ENCODE data around the gene PKD1L1.
"Not testable (repeated sequence)": the region's sequence is repeated elsewhere in the genome, so short reads cannot be mapped to it uniquely, and the experiment has no call there.

Gene PKD1L1

DNA sequence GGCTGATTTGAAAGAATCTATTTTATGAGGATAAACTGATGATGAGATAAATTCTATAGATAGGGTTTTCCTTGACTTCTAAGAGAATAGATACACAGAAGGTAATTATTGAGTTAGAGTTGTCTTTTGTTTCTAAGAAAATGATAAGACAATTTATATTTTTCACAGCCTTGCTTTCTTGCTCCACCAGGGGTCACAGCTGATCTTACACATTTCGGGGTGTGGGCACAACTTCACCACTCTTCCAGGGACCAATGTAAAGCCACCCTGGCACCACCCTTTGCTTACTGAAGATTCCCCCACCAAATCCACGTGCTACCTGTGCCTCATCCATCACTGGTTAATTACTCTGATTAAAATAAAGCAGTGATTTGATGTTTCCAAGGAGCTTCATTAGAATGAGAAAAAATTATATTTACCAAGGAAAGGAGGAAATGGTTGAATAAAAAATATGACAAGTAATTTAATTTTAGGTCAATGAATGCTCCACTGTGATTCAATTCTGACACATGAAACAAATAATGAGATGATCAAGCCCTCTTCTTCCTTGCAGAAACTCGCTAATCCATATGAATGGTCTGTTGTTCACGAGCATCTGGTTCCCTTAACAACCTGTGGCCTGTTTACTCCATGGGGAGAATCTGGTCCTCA, 189.1 kb downstream of the PKD1L1 start:
- DNase-seq, result no peak

GRCh38 chr7:47758546-47758945, 189.7 kb downstream of the PKD1L1 start:
- no peak for DNase-seq

DNA sequence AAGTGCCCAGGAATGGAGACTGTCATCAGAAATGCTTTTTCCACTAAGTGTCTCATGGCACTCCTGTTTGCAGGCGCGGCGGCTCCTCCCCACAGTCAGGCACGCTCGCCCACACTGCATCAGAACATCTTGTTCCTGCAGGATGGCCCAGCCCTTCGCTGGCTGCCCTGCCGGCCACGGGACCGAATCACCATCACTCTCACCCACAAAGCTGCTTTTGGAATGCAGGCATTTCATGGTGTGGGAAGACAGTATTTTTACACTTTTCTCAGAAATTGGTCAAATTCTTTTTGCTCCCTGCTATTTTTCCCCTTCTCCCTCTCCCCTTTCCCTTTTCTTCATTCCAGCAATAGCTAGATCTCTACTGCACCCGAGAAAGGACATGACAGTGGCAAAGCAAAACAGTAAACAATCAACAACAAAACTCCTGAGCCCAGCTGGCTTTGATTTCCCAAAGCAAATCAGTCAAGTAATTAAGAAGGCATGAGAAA, 190.3 kb downstream of the PKD1L1 start:
- DNase-seq, result no peak

- DNase-seq, result no peak
These were observed 191.6 kb downstream of the PKD1L1 start for GRCh38 chr7:47756636-47757035.

DNA sequence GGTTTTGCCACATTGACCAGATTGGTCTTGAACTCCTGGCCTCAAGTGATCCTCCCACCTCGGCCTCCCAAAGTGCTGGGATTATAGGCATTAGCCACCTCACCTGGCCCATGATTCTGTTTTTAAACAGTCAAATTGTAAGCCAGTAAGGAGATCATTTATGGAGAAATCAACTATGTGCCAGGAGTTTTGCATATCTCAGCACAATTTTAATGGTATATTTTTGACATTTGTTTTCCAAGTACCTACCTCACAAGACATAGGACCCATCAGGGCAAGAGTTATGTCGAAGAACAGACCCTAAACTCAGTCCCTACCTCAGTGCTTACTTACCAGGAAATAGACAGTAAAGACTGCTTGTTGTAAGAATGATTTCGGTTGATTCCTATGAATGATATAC, 193.0 kb downstream of the PKD1L1 start:
- DNase-seq, result no peak

- DNase-seq, result not testable (repeated sequence)
These were observed 196.5 kb downstream of the PKD1L1 start for GRCh38 chr7:47751724-47752123.

- DNase-seq, result no peak
These were observed 197.2 kb downstream of the PKD1L1 start for GRCh38 chr7:47751043-47751442.

GRCh38 chr7:47748041-47748440, 200.2 kb downstream of the PKD1L1 start:
- no peak for DNase-seq

DNA sequence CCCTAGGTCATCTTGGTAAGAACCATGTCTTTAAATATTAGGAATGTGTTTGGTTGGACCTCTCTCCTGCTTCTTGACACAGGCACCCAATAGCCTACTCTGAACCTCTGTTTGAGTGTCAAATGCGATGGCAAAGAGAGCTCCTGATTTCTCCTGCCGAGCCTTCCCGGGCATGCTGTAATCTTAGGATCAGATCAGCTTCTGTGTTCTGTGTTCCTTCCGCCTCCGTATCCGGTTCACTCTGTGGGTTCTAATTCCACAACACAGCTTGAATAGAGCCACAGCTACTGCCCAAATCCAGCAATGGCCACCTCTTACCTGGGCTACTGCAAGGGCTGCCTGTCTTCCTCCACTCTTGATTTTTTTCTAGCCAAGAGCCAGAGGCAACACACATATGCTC, 201.1 kb downstream of the PKD1L1 start:
- no peak for DNase-seq

- DNase-seq, result no peak
These were observed 201.8 kb downstream of the PKD1L1 start for GRCh38 chr7:47746468-47746867.

DNA sequence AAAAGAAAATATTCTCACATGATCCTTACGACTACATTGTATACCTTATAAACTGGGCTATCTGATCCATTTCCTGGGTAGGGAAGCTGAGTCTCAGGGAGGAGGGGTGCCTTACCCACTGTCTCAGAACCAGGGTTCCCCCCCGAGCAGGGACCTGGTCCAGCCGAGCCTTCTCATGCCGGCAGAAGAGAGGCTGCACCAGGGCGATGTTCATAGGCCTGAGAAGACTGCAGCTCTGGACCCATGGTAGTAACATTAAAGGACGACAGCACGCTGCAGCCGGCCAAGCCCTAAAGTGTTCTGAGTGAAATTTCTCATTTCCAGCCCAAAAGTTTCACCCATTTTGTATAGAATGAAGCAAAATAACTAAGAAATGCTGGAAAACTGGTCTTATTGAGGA, 203.4 kb downstream of the PKD1L1 start:
- DNase-seq, result no peak

DNA sequence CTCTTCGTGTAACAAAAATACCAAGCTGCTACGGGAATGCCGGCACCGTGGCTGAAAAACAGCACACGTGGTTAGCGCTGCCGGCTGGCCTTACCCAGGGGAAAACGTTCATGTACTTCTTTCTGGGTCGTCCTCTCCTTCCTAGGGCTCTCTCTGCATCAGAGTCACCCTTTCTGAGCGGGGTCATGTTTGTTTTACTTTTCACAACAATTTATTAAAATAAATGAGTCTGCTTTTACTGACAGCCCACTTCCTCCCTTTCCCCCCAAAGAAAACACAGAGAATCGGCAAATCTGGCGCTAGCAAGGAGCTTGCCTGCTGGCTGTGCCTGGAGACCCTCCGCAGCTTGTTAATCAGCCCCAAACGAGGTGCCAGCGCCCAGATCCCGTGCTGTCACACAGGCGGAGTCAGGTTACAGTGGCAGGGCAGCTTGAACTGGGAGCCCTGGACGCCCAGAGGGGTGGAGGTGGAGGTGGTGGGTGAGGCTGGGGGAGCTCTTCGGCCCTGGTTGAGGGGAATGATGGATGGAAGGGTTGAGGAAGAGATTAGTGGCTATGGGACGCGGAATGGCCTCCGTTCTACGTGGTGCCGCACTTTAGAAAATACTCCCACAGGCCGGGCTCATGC, 204.2 kb downstream of the PKD1L1 start:
- DNase-seq, result no peak

- no peak for DNase-seq
These were observed 206.3 kb downstream of the PKD1L1 start for GRCh38 chr7:47741984-47742383.

GRCh38 chr7:47739891-47740290, 208.4 kb downstream of the PKD1L1 start:
- DNase-seq, result no peak

- no peak for DNase-seq
These were observed 208.9 kb downstream of the PKD1L1 start for GRCh38 chr7:47739301-47739875.

- DNase-seq, result no peak
These were observed 209.6 kb downstream of the PKD1L1 start for GRCh38 chr7:47738563-47739166.

DNA sequence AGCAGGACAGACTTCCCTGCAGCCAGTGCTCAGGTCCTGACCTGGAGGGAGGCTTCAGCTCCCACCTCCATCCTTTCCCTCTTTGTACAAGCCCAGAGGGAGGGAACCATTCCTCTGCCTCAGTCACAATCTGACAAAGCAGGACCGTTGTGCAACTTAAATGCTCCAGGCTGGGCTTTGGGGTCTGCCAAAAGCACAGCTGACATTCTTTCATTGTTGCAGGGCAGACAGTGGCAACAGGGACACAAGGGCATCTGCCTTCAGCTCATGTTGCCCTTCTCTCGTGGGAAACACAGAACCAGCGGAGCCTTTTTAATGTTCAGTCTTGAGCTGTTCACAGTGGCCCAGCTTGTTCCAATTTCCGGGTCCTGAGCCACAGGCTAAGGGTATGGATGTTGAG, 210.7 kb downstream of the PKD1L1 start:
- DNase-seq, result no peak

DNA sequence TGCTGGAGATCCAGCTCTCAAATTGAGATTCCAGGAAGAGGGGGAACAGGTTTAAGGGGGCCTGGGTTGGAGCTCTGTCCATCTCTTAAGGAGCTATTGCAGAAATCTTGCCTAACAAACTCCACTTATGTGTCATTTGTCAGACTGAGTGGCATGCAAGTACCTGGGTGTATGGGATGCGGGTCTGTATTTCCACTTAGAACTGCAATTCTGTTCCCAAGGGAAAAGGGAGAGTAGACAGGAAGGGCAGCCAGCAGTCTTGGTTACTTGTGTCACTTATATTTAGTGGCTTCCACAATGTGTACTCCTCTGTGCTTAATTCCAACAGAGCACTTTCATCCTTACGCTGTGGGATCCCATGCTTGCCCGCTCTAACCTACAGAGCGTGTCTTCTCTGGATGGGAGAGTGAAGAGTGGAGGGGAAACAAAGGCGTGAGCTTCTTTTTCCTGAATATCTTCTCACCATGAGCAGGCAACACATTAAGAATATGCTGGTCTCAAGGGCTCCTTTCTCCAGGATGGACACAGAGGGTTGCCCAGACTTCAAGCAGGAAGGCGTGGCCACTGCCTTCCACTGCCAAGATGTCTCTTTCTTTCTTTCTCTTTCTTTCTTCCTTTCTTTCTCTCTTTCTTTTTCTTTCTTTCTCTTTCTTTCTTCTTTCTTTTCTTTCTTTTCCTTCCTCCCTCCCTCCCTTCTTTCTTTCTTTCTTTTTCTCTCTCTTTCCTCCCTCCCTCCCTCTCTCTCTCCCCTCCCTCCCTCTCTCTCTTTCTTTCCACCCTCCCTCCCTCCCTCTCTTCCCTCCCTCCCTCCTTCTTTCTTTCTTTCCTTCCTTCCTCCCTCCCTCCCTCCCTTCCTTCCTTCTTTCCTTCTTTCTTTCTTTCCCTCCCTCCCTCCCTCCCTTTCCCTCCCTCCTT, 212.6 kb downstream of the PKD1L1 start:
- no peak for DNase-seq

DNA sequence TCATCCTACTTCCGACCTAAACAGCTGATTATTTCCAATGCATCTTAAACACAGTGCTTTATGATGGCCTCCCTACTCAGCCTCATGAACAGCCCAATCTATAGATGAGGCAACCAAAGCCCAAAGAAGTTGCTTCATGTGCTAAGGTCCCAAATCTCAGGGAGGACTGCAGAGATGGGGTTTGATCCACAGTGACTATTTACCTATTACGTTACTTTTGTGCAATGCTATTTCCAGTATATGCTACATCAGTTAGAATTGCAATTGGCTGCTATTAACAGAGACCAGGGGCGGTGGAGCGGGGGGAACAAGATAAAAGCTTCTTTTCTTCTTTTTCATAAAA, 213.3 kb downstream of the PKD1L1 start:
- no peak for DNase-seq

GRCh38 chr7:47734287-47734948, 213.8 kb downstream of the PKD1L1 start:
- no peak for DNase-seq

DNA sequence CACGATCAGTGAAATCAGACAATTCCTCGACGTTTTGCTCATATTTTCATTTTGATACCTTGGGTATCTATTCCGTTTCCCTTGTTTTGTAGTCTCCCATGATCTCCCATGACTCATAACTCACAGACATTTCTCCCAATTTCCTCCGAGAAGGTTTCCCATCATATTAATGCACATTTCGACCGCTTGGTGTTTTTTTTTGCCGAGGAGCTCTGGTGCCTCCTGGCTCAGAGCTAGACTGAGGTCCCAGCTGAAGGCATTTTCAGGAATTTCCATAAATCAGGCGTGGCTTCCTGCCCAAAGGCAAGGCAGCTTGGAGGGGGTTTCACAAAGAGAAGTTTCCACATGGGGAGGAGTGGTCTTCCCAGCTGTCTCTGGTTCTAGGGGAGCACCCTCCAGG, 218.1 kb downstream of the PKD1L1 start:
- no peak for DNase-seq

DNA sequence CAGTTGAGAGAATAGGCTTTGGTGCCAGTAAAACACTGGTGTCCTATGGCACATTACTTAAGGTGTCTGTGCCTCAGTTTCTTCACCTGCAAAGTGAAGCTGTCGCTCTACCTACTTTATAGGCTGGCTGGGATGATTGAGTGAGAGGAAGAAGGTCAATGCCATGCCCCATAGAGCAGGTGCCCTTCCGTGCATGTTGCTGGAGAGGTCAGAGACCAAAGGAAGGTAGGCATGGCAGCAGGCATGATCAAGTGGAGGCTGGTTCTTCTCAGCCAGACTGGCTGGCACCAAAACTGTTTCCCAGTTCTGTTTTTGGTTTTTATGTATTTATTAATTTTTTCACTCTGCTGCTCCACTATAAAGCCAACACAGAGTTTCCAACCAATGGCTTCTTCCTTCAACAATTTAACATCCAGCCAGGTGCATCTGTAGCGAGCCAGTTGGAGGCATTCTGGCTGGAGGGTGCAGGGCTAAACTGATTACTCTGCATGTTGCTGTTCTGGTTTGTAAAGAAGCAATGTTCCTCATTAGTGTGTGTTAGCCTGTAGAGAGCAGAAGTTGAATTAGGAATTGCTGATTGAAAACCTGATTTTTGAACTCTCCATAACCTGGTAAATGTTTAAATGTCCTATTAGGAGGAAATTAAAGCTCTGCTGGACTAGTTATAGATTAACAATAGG, 222.1 kb downstream of the PKD1L1 start:
- DNase-seq, result no peak

All from CD4-positive, alpha-beta T cell treated with Interferon alpha-2 for 1 hour (primary cell).